HG02840 (cell line): ENCODE results near the gene MPL.
"Not testable (repeated sequence)": the region's sequence is repeated elsewhere in the genome, so short reads cannot be mapped to it uniquely, and the experiment has no call there.

Experiments used
- ATAC-seq: cut with Tn5 transposase; IDR thresholded peaks from one replicate; pipeline ENCODE4 v1.9.1; 2021; ENCODE audit warnings: mild to moderate bottlenecking, moderate library complexity, moderate number of reproducible peaks; ENCODE audit not compliant: unreplicated experiment, low FRiP score

MPL gene

GRCh38 chr1:43369779-43370178, 32.2 kb downstream of the MPL start:
- ATAC-seq = not testable (repeated sequence)

GRCh38 chr1:43370564-43370963, 32.9 kb downstream of the MPL start:
- ATAC-seq = no peak

- no peak for ATAC-seq
Observed at GRCh38 chr1:43372172-43372571, 34.6 kb downstream of the MPL start.

- no peak for ATAC-seq
Observed at GRCh38 chr1:43373066-43373940, 35.7 kb downstream of the MPL start.

- no peak for ATAC-seq
Observed at GRCh38 chr1:43376723-43377235, 39.2 kb downstream of the MPL start.

- no peak for ATAC-seq
Observed at GRCh38 chr1:43377831-43378230, 40.2 kb downstream of the MPL start.

- ATAC-seq = no peak
Observed at GRCh38 chr1:43379476-43379875, 41.9 kb downstream of the MPL start.

GRCh38 chr1:43381612-43382011, 44.0 kb downstream of the MPL start:
- ATAC-seq = no peak

GRCh38 chr1:43382027-43382779, 44.6 kb downstream of the MPL start:
- ATAC-seq = no peak

GRCh38 chr1:43383449-43383848, 45.8 kb downstream of the MPL start:
- ATAC-seq = no peak

- ATAC-seq = no peak
Observed at GRCh38 chr1:43386676-43387075, 49.1 kb downstream of the MPL start.

- no peak for ATAC-seq
Observed at GRCh38 chr1:43387976-43388599, 50.5 kb downstream of the MPL start.

- ATAC-seq = no peak
Observed at GRCh38 chr1:43388613-43389012, 51.0 kb downstream of the MPL start.

- ATAC-seq = peak; percentile 83
Observed at GRCh38 chr1:43389326-43390313, 52.0 kb downstream of the MPL start, which contains the start of the genes MED8 and SZT2. TSS of gene MED8 (minus strand) at chr1:43389800. CDS start at chr1:43389764, 36 bp downstream. TSS of gene SZT2 (plus strand) at chr1:43389899. CDS start at chr1:43389969, 70 bp downstream.

GRCh38 chr1:43392702-43393101, 55.1 kb downstream of the MPL start:
- ATAC-seq = no peak

GRCh38 chr1:43395523-43395922, 57.9 kb downstream of the MPL start:
- ATAC-seq = no peak

GRCh38 chr1:43396059-43396458, 58.4 kb downstream of the MPL start:
- no peak for ATAC-seq

GRCh38 chr1:43398227-43398626, 60.6 kb downstream of the MPL start:
- no peak for ATAC-seq

GRCh38 chr1:43400441-43400840, 62.8 kb downstream of the MPL start:
- not testable (repeated sequence) for ATAC-seq
